ENCODE measurements around the gene FLCN.
"Not testable (repeated sequence)": the region's sequence is repeated elsewhere in the genome, so short reads cannot be mapped to it uniquely, and the experiment has no call there.

The FLCN gene, protein sequence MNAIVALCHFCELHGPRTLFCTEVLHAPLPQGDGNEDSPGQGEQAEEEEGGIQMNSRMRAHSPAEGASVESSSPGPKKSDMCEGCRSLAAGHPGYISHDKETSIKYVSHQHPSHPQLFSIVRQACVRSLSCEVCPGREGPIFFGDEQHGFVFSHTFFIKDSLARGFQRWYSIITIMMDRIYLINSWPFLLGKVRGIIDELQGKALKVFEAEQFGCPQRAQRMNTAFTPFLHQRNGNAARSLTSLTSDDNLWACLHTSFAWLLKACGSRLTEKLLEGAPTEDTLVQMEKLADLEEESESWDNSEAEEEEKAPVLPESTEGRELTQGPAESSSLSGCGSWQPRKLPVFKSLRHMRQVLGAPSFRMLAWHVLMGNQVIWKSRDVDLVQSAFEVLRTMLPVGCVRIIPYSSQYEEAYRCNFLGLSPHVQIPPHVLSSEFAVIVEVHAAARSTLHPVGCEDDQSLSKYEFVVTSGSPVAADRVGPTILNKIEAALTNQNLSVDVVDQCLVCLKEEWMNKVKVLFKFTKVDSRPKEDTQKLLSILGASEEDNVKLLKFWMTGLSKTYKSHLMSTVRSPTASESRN

DNA sequence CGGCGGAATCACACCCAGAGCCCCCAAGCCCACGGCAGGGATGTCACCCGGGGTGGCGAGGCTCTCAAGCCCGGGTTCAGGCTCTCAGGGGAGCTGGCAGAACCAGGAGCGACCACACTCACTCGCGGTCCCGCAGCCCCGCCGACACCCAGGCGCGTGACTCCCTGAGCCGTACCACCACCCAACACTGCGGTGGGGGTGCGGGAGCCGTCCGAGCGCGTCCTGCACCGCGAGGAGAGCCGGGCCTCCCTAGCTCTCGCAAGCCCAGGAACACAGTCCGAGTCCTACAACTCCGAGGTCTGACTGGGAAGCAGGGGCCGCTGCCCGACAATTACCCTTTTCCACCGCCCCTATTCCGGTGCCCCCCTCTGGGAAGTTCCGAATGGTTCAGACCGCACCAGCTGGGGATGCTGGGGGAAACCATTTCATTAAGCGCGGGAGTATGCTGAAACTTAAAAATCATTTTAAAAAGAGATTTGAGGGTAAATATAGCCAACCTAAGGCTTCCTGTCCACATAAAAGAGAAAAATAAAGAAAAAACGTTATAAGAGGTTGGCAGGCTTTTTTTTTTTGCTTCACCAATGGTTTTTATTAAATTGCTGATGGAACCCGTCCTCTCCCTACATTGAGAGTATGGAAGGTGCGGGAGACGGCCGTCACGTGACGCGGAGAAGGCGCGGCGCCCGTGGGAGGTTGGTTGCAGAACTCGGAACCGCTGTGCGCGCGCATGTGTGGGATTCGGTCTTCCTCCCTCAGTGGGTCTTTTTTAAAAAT lies at the start of gene FLCN:
Gene FLCN, minus strand, starts transcription at position 143 of the 774 bp plus-strand sequence. CDS start 9,031 bp downstream, outside the sequence.
- DNase-seq (ENCODE audit: low read depth in 2 of 2) = peak; percentile 80 to 81

DNA sequence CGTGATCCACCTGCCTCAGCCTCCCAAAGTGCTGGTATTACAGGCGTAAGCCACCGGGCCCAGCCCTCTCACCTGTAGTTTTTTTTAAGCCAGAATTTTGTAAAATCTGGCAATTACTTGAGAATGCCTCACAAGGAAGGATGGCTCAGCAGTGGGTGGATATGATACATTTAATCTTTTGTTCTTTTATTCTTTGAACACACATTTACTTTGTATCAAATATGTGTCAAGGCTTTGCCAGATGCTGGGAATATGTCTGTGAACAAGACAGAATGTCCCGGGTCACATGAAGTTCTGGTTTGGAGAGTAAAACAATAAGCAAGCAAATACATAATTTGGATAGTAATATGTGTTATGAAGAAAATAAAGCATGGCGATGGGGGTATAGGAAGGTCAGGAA lies 49.0 kb upstream of the FLCN start:
- DNase-seq (ENCODE audit: low read depth in 2 of 2) = no peak

DNA sequence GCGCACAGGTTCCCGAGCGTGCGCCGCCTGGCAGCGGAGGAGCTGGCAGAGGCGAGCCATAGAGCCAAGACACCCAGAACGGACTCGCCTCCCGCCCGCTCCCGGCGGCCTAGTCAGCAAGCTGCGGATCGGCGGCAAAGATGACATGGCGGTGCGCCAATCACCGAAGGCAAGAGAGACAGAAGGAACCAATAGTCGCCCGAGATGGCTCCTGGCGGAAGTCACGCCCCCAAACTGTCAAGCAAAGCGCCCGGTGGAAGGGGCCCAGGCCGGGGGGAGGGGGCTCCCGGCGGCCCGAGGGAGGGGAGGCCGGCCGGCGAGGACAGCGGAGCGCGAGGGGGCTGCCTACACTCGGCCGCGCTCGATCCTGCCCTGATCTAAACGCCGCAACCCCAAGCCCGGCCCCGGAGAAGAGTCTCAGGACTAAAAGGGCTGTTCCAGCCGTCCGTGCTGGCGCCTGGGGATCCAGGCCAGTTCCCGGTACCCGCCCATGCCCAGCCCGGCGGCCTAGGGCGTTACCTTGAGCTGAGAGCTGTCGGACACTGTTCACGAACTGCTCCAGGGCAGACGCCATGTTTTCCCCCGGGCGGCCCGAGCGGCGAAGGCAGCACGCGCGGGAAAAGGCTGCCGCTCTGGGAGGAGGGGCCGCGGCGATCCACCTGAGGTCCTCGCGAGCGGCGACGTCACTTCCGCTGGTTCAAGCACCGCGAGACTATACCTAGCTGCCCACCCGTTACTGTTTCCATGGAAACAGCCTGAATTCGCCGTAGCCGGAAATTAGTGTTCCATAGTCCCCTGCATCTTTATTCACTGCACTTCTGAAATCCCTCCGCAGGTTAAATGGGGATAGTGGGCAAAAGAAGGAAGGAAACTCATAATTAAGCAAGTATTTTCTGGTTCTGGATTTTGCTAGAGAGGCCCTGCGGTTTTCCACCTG lies 43.9 kb upstream of the FLCN start, which contains the start of gene COPS3:
Gene COPS3, minus strand, starts transcription at position 634 of the 937 bp plus-strand sequence. Its CDS starts 60 bp downstream, at position 574.
- DNase-seq (ENCODE audit: low read depth in 2 of 2) = peak; percentile 95 to 97

DNA sequence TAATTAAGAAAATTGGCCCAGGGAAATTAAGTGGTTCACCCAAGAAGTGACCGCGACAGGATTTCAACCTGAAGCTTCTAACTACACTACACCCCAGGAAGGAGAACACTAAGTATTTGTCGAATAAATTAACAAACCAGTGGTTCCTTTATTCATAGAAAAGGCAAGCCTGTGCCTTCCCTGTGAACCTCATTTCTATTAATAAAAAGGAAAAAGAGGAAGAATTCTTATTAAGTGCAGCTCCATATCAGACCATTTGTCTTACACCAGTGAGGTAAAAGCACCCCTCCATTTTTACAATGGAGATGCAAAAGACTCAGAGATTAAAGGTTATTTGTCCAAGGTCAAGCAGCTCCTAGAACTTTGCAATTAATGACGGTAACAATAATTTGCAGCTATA lies 42.3 kb upstream of the FLCN start:
- no peak for DNase-seq (ENCODE audit: low read depth in 2 of 2)

DNA sequence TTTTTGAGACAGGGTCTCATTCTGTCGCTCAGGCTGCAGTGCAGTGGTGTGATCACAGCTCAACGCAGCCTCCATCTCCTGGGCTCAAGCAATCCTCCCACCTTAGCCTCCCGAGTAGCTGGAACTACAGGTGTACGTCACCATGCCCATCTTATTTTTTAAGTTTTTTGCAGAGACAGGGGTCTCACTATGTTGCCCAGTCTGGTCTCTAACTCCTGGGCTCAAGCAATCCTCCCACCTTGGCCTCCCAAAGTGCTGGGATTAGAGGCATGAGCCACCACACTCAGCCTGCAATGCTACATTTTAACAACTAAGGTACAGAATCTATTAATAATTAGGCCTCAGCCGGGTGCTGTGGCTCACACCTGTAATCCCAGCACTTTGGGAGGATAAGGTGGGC lies 40.5 kb upstream of the FLCN start:
- not testable (repeated sequence) for DNase-seq (ENCODE audit: low read depth in 2 of 2)

DNA sequence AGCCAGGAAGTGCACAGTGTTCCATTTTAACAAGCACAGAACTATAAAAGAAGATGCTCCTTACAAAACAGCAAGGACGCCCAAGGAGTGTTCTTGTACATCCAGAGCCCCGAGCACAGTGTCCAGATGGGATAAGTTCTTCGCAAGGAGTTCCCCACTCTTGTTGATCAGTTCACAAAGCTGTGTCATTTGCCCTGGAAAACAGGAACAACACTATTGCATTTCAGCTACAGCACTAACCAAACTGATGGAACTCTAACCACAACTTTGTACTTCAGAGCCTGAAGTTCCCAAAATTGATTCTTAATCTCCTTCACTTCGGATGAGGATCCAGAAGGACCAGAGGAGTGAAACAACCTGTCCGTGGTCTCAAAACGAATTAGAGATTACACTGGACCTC lies 39.0 kb upstream of the FLCN start:
- no peak for DNase-seq (ENCODE audit: low read depth in 2 of 2)

DNA sequence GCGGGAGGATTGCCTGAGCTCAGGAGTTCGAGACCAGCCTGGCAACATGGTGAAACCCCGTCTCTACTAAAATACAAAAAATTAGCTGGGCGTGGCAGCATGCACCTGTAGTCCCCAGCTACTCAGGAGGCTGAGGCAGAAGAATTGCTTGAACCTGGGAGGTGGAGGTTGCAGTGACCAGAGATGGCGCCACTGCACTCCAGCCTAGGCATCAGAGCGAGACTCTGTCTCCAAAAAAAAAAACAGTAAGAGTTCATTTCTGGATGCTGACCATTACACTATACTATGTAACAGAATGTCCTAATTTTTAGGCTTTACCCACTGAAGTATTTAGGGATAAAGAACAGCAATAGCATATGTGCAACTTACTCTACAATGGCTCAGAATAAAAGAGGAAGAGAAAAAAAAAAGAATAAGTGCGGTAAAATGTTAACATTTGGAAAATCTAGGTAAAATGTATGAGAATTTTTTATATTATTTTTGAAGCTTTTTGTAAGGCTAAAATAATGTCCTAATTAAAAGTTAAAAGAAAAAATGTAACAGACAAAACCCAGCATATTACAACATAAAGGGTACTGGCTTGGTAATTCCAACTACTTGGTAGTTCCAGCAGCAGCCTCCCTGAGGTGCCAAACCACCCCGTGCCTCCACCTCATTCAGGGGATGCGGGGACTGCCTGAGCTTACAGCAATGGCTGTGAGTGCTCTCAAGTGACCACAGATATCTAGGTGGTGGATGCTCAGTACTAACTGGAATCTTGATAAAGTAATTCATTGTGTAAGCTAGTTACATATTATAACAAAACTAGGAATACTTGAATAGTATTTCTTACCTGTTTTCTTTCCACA lies 33.2 kb upstream of the FLCN start:
- peak in 1 of 2 donors; percentile 8 for DNase-seq (ENCODE audit: low read depth in 2 of 2)

DNA sequence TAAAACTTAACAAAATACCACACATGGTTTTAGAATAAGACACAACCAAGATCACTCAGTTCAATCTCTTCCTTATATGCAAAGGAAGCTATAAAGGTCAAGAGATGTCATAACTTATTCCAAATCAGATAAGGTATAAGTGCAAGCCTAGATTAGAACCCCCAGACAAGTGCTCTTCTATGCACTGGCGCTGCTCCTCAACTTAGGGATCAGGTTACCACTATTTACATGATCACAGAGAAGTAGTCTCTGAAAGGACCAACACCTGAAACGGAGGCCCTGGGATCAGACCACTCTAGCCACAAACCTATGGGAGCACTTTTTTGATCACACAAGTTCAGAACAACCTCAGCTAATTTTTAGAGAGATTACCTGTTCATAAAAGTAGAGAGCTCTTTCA lies 27.5 kb upstream of the FLCN start:
- DNase-seq (ENCODE audit: low read depth in 2 of 2) = no peak

DNA sequence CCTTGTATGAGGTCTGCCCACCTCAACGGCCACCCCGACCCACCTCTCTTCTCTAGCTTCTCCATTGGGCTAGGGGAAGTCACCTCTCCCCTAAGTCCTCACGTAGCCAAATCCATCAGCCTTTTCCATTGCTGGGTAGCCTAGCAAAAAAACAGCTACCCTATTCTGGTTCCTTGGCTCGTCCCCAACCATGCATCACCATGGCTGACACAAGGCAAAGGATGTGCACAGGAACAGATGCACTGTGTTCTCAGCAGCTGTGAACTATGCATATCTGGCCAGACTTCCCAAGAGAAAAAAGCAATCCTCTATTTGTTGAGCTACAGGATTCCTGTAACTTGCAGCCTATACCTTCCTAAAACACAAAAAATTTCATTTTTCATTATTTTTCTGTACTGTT lies 22.0 kb upstream of the FLCN start:
- no peak for DNase-seq (ENCODE audit: low read depth in 2 of 2)

DNA sequence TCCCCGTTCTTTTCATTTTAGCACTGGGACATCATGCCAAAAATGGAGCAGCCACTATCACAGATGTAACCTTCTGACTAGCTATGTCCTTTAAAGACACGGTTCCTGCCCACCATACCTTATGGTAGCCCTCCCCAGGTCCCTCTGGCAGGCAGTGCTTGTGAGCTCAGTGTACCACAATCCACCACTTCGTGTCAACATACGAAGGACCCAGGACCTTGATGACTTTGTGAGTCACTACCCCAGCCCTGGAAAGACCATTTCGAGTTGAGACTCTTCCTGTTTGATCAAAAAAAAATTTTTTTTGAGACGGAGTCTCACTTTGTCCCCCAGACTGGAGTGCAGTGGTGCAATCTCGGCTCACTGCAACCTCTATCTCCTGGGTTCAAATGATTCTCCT lies 21.0 kb upstream of the FLCN start:
- no peak for DNase-seq (ENCODE audit: low read depth in 2 of 2)

DNA sequence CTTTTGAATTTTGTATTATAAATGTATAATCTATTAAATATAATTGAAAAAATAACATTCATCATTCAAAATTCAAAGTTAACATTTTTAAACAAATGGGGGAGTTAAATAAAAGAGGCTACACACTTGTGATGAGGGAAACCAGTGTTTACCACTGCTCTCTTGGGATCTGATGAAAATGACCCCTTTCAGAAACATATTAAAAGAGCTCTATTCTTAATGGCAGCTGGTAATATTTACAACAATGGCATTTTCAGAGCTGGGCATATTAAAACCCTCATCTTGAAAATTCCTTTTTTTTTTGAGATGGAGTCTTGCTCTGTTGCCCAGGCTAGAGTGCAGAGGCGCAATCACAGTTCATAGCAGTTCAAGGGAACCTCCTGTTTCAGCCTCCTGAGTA lies 19.3 kb upstream of the FLCN start:
- no peak for DNase-seq (ENCODE audit: low read depth in 2 of 2)

DNA sequence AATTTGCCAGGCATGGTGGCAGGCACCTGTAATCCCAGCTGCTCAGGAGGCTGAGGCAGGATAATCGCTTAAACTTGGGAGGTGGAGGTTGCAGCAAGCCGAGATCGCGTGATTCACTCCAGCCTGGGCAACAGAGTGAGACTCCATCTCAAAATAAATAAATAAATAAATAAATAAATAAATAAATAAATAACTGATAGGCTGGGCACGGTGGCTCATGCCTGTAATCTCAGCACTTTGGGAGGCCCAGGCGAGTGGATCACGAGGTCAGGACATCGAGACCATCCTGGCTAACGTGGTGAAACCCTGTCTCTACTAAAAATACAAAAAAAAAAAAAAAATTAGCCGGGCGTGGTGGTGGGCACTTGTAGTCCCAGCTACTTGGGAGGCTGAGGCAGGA lies 18.7 kb upstream of the FLCN start:
- DNase-seq (ENCODE audit: low read depth in 2 of 2) = not testable (repeated sequence)

DNA sequence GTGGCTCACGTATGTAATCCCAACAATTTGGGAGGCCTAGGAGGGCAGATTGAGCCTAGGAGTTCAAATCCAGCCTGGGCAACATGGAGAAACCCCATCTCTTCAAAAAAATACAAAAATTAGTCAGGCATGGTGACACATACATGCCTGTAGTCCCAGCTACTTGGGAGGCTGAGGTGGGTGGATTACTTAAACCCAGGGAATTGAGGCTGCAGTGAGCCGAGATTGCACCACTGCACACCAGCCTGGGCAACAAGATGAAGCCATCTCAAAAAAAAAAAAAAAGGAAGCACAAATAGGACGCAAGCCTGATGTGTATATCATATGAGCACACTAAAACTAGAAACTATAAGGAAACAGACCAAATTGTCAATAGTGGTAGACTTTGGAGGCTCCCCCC lies 17.1 kb upstream of the FLCN start:
- no peak for DNase-seq (ENCODE audit: low read depth in 2 of 2)

DNA sequence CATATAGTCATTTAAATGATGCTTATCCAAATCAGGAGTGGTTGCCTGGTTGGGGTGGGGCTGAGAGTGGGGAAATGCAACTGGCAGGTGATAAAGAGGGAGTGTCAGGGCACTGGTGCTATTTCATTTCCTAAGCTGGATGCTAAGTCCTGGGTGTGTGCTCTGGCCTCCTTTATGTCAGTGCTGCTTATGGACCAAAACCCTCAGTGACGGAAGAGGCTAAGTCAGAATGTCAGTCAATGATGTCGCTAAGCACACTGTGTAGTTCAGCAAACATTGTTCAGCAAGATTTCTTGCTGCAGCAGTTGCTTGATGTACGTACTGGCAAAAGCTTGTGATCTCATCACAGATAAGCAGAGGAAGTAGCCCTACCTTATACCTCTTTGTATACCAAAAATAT lies 16.4 kb upstream of the FLCN start:
- no peak for DNase-seq (ENCODE audit: low read depth in 2 of 2)

DNA sequence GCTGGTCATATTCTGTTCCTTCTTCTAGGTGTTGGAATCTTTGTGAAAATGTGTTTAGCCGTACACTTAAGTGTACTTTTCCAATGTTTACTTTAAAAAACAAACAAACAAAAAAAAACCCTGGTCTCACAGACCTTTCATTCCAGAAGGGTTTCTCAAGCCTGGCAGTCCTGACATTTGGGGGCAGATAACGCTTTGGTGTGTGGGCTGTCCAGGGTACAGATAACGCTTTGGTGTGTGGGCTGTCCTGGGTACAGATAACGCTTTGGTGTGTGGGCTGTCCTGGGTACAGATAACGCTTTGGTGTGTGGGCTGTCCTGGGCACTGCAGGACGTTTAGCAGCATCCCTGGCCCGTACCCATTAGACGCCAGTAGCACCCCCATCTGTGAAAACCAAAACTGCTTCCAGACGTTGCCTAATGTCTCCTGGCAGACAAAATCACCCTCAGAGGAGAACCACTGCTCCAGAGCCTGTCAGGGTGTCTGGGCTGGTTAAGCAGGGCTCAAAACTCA lies 15.2 kb upstream of the FLCN start:
- no peak for DNase-seq (ENCODE audit: low read depth in 2 of 2)

DNA sequence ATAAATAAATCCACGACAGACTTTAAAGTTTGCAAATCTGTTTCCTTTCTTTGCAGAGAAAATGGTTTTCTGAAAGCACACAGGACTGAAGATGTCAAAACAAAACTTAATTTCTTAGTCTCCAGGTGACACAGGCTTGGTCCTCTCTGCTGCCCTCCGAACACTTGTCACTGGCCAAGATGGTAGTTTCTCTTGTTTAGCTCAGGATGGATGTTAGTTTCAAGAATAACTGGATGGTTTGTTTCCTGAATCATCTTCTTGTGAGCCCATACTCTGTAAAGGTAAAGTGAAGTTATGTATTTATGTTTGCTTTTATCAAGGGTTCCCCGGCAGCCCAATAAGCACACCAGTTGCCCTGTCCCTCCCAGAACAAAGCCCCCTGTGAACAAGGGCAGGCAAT lies 9.9 kb upstream of the FLCN start:
- no peak for DNase-seq (ENCODE audit: low read depth in 2 of 2)

DNA sequence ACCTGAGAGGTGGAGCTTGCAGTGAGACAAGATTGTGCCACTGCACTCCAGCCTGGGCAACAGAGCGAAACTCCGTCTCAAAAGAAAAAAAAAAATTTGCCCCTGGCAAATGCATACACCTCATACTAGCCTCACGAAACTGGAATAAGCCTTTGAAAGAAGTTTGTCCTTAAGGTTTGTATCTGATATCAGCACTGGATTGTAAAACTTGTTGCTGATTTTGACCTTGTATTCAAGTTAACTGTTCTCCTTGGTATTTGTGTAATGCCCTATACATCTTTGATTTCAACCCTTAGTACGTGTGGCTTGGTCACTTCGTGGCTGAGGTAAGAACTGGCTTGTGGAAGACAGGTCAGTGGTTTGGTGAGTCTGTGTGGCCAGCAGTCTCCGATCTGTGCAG lies 6.2 kb upstream of the FLCN start:
- DNase-seq (ENCODE audit: low read depth in 2 of 2) = no peak

DNA sequence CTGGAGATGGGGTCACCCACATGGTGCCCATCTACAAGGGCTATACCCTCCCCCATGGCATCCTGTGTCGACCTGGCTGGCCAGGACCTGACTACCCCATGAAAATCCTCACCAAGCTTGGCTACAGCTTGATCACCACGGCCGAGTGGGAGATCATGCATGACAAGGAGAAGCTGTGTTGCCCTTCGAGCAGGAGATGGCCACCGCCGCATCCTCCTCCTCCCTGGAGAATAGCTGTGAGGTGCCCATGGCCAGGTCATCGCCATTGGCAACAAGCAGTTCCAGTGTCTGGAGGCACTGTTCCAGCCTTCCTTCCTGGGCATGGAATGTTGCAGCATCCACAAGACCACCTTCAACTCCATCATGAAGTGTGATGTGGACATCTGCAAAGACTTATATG lies 5.3 kb upstream of the FLCN start:
- DNase-seq (ENCODE audit: low read depth in 2 of 2) = no peak

DNA sequence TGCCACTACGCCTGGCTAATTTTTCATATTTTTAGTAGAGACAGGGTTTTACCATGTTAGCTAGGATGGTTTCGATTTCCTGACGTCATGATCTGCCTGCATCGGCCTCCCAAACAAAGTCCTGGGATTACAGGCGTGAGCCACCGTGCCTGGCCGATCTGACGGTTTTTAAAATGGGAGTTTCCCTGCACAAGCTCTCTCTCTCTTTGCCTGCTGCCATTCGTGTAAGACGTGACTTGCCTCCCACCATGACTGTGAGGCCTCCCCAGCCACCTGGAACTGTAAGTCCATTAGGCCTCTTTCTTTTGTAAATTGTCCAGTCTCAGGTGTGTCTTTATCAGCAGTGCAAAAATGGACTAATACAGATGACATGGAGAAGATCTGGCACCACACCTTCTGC lies 4.7 kb upstream of the FLCN start:
- DNase-seq (ENCODE audit: low read depth in 2 of 2) = no peak

DNA sequence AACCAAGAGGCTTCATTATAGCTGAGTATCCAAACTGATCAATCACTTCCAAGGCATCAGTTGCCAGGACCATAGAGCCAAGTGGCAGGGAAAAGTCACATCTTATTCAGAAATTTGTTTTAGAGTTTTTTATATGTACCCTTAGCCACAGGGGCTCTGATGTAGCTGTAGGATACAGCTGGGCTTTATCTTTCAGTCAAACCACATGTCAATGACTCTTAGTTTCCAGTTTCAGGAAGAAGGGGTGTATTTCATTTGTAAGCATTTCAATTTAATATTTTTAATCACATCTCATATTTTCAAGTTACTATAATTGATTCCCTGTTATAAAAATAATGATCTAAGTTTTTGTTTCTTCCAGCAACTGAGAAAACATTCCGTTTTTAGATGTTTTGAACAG lies 2.9 kb upstream of the FLCN start:
- DNase-seq (ENCODE audit: low read depth in 2 of 2) = no peak
